IMR-90 (cell line): Measurements from ENCODE around the gene GDNF. TPM values are rescaled to one million over a fixed set of nuclear protein-coding genes. Genes with fewer than 3 reads are reported as not detected.

ENCODE experiments used
- ATAC-seq: fragments of 200-7000 bp; cut with Tn5 transposase; 2 replicates; pipeline ENCODE4 v1.9.1; 2020; ENCODE audit warnings: low read depth, mild to moderate bottlenecking, moderate library complexity
- BruUV-seq: library from RNA; stranded (reverse); fragments of 400-500 nt; replicated peaks from 2 replicates; lab custom pipeline; 2021; lab: Mats Ljungman, UMichigan
- CTCF ChIA-PET: fragments of 300-600 bp; formaldehyde crosslinking; extraction: SDS; loops from one replicate; lab custom pipeline; 2021; ENCODE audit warnings: antibody characterized with exemption; lab: Yijun Ruan, JAX
- POLR2A ChIA-PET: fragments of 300-600 bp; sonication (Branson Sonifier 250); formaldehyde crosslinking; loops from one replicate; lab custom pipeline; 2022; ENCODE audit warnings: antibody characterized with exemption; ENCODE audit not compliant: unreplicated experiment; lab: Charles Lee
- DNase-seq: peaks from one replicate; pipeline ENCODE4 v3.0.0; 2013
- H2AFZ ChIP-seq: replicated peaks from 2 replicates; pipeline ENCODE3; 2013; ENCODE audit warnings: low read length, mild to moderate bottlenecking; ENCODE audit not compliant: poor library complexity
- H2AK5ac ChIP-seq: 2 replicates; pipeline ENCODE4 v1.6.1; 2013; ENCODE audit warnings: low read depth, low read length, inconsistent platforms
- H2AK9ac ChIP-seq: replicated peaks from 2 replicates; pipeline ENCODE3; 2013; ENCODE audit warnings: mild to moderate bottlenecking, low read depth, low read length, moderate library complexity; ENCODE audit not compliant: poor library complexity
- H2BK120ac ChIP-seq: 2 replicates; pipeline ENCODE4 v1.6.1; 2013; ENCODE audit warnings: low read depth, low read length, inconsistent platforms
- H2BK15ac ChIP-seq: 3 replicates; pipeline ENCODE4 v1.6.1; 2013; ENCODE audit warnings: low read depth, low read length, inconsistent platforms
- H2BK20ac ChIP-seq: 2 replicates; pipeline ENCODE4 v1.6.1; 2013; ENCODE audit warnings: low read depth, mild to moderate bottlenecking, inconsistent platforms, low read length, moderate library complexity
- H2BK5ac ChIP-seq: 2 replicates; pipeline ENCODE4 v1.6.1; 2013; ENCODE audit warnings: mild to moderate bottlenecking, low read depth, low read length, inconsistent platforms; ENCODE audit not compliant: poor library complexity, severe bottlenecking
- H3K14ac ChIP-seq: replicated peaks from 2 replicates; pipeline ENCODE4 v1.6.1; 2013; ENCODE audit warnings: low read depth, low read length, inconsistent platforms
- H3K18ac ChIP-seq: 2 replicates; pipeline ENCODE4 v1.6.1; 2013; ENCODE audit warnings: low read depth, low read length, control low read depth
- H3K23ac ChIP-seq: 2 replicates; pipeline ENCODE4 v1.6.1; 2013; ENCODE audit warnings: low read depth, low read length, inconsistent platforms
- H3K27ac ChIP-seq: 2 replicates; pipeline ENCODE4 v1.5.1; 2013; ENCODE audit warnings: mild to moderate bottlenecking, control low read depth, low read length; ENCODE audit not compliant: insufficient read depth
- H3K27me3 ChIP-seq: 2 replicates; pipeline ENCODE4 v1.6.1; 2013; ENCODE audit warnings: low read length; ENCODE audit not compliant: control insufficient read depth, insufficient read depth
- H3K36me3 ChIP-seq: 2 replicates; pipeline ENCODE4 v1.6.1; 2013; ENCODE audit warnings: low read length, mixed read lengths; ENCODE audit not compliant: control insufficient read depth, insufficient read depth
- H3K4ac ChIP-seq: 2 replicates; pipeline ENCODE4 v1.6.1; 2013; ENCODE audit warnings: low read depth, low read length, inconsistent platforms
- H3K4me1 ChIP-seq: 2 replicates; pipeline ENCODE4 v1.6.1; 2013; ENCODE audit warnings: low read length, mixed read lengths; ENCODE audit not compliant: control insufficient read depth, insufficient read depth
- H3K4me2 ChIP-seq: 2 replicates; pipeline ENCODE4 v1.6.1; 2013; ENCODE audit warnings: low read depth, mild to moderate bottlenecking, control low read depth, low read length, moderate library complexity
- H3K4me3 ChIP-seq: 2 replicates; pipeline ENCODE4 v1.5.1; 2013; ENCODE audit warnings: low read depth, mild to moderate bottlenecking, control low read depth, low read length, moderate library complexity; ENCODE audit not compliant: insufficient read depth
- H3K56ac ChIP-seq: 2 replicates; pipeline ENCODE4 v1.6.1; 2013; ENCODE audit warnings: low read length, inconsistent platforms; ENCODE audit not compliant: insufficient read depth; ENCODE audit errors: extremely low read depth
- H3K79me1 ChIP-seq, 2 experiments: 2 replicates each; pipeline ENCODE4 v1.6.1; 2013; ENCODE audit warnings: low read length in 2 of 2, inconsistent platforms in 1 of 2, low read depth in 1 of 2
- H3K9ac ChIP-seq: 2 replicates; pipeline ENCODE4 v1.6.1; 2013; ENCODE audit warnings: low read depth, low read length, control low read depth
- H3K9me1 ChIP-seq: 2 replicates; pipeline ENCODE4 v1.6.1; 2013; ENCODE audit warnings: low read length, inconsistent platforms; ENCODE audit not compliant: insufficient read depth
- H3K9me3 ChIP-seq: 2 replicates; pipeline ENCODE4 v1.6.1; 2013; ENCODE audit warnings: low read length; ENCODE audit not compliant: control insufficient read depth, insufficient read depth
- H4K20me1 ChIP-seq: 2 replicates; pipeline ENCODE4 v1.6.1; 2013; ENCODE audit warnings: low read length, inconsistent platforms; ENCODE audit not compliant: insufficient read depth
- H4K5ac ChIP-seq: 2 replicates; pipeline ENCODE4 v1.6.1; 2013; ENCODE audit warnings: mild to moderate bottlenecking, low read depth, low read length, control low read depth
- H4K8ac ChIP-seq, 2 experiments: 2 replicates each; pipeline ENCODE4 v1.6.1; 2013; ENCODE audit warnings: low read depth in 2 of 2, low read length in 2 of 2, control low read depth in 1 of 2, inconsistent platforms in 1 of 2
- H4K91ac ChIP-seq: 2 replicates; pipeline ENCODE4 v1.6.1; 2013; ENCODE audit warnings: low read depth, low read length, inconsistent platforms; ENCODE audit not compliant: insufficient read depth
- CEBPB ChIP-seq: IDR thresholded peaks from 2 replicates; pipeline ENCODE4 v1.6.1; 2012; ENCODE audit warnings: low read depth, low read length, improper control_type of control experiment
- MAFK ChIP-seq: IDR thresholded peaks from 2 replicates; pipeline ENCODE4 v1.6.1; 2012; ENCODE audit warnings: low read depth, low read length, improper control_type of control experiment
- USF2 ChIP-seq: fragments of 150-350 bp; IDR thresholded peaks from 2 replicates; pipeline ENCODE4 v1.6.1; 2017; ENCODE audit warnings: mild to moderate bottlenecking, antibody characterized with exemption, low read length, low read depth
- WGBS, 2 experiments: methylation state at CpG; one replicate each; pipeline versions ENCODE4 v1.1.5 to v1.1.7; 2013; ENCODE audit warnings: missing lambda C conversion rate in 2 of 2; ENCODE audit not compliant: insufficient read length in 1 of 2; ENCODE audit errors: extremely low coverage in 2 of 2; 5-methylcytosine and 5-hydroxymethylcytosine counted together
- dilution Hi-C: fragments of 300-500 bp; cut with HindIII; formaldehyde crosslinking; loops from one replicate; pipeline ENCODE4 v1.14.3; 2018; ENCODE audit warnings: low sequenced_read_pairs; ENCODE audit not compliant: unreplicated experiment
- in situ Hi-C: fragments of 300-500 bp; cut with MboI; formaldehyde crosslinking; loops from 3 replicates; pipeline ENCODE4 v1.14.3; 2019; ENCODE audit warnings: low sequenced_read_pairs, inconsistent platforms, mixed read lengths
- intact Hi-C: fragments of 100-400 bp; cut with micrococcal nuclease; formaldehyde crosslinking; loops from 2 replicates; pipeline ENCODE4 v1.10.0; 2022
- polyA plus RNA-seq, 3 experiments: library from polyadenylated mRNA; depleted of rRNA; stranded (reverse); fragments of >200 nt; gene quantifications; 2 replicates each; pipeline ENCODE4 v1.2.3, GENCODE V29; 2012; ENCODE audit warnings: low replicate concordance in 1 of 3
- total RNA-seq: library from RNA; depleted of rRNA; stranded (reverse); fragments of >200 nt; gene quantifications from 2 replicates; pipeline ENCODE4 v1.2.3, GENCODE V29; 2012

The GDNF gene
- total and polyA plus RNA-seq, 2 of the 4 experiments (the other 2 are of a cell fraction), result 0.18 to 0.82 TPM

DNA sequence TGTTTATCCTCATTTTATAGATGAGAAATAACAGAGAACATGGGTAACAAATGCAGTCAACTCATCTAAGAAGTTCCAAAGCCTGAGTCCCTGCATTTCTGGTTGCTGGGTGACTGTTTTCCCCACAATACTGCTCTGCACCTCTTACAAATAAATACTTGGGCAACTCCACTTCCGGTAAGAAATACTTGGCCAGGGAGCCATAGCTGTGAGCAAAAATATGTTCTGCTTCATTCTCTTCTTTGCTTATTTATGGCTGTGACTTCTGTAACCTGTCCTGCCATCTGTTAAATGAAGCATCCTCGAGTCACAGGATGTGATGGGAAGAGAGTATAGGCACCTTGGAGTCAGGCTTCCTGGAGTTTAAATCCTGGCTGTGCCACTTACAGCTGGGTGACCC lies 49.9 kb downstream of the GDNF start:
- Histone ChIP-seq H3K9me3 (peaks cover 2% of the 10 kb centered on the region; the same call in 1 of the 2 replicates), H2BK15ac (no peak overlapping the region), H2BK120ac (no peak overlapping the region), H2AK9ac (no peak overlapping the region), H3K4ac (no peak overlapping the region), H4K20me1 (no peaks in the 10 kb centered on the region), H2AK5ac (no peak overlapping the region), H3K4me1 (peaks cover 4% of the 10 kb centered on the region; the same call in 1 of the 2 replicates), H3K79me1 (no peaks in the 10 kb centered on the region), H4K91ac (no peak overlapping the region), H4K5ac (no peak overlapping the region; the same call in 1 of the 2 replicates), H2BK20ac (no peak overlapping the region), H3K9ac (no peak overlapping the region), H3K27ac (no peak overlapping the region), H3K56ac (no peak overlapping the region), H3K4me2 (no peak overlapping the region), H2BK5ac (no peak overlapping the region), H3K27me3 (no peaks in the 10 kb centered on the region), H3K9me1 (peaks cover 8% of the 10 kb centered on the region; the same call in 1 of the 2 replicates), H3K4me3 (no peak overlapping the region), H3K14ac (no peak overlapping the region), H4K8ac (no peak overlapping the region), H2AFZ (no peak overlapping the region), H3K36me3 (no peaks in the 10 kb centered on the region), H3K23ac (no peak overlapping the region), H3K18ac (peak overlapping the region; percentile 55; the same call in 1 of the 2 replicates)
- TF ChIP-seq MAFK (no peak), CEBPB (peak; percentile 61), USF2 (no peak)
- DNase-seq, result peak; percentile 70
- ChIA-PET CTCF (interaction anchor here (0.6 kb wide), 1 partner anchor 11 kb away, joined by 3 read pairs; no protein-coding TSS in a partner anchor), POLR2A (no interaction called here)
- in situ Hi-C loops (no loop called here), dilution Hi-C loops (no loop called here), intact Hi-C loops (no loop called here)
- peak; percentile 48; the same call in 1 of the 2 replicates for ATAC-seq
- 83% methylated on average over 1 of the region's 2 CpGs; no CpG with 5 or more reads in 1 of the 2 experiments for WGBS, 2 experiments
- BruUV-seq, result no TSS peak
